BLaER1 (cell line): ENCODE data around the gene PITPNM2.

Experiments
- H3K27ac ChIP-seq: shearing (Covaris generic); formaldehyde crosslinking; 2 replicates; pipeline ENCODE4 v1.8.1; 2022
- H3K27me3 ChIP-seq: shearing (Covaris generic); formaldehyde crosslinking; 2 replicates; pipeline ENCODE4 v1.8.1; 2022
- H3K36me3 ChIP-seq: shearing (Covaris generic); formaldehyde crosslinking; 2 replicates; pipeline ENCODE4 v1.8.1; 2022
- H3K4me1 ChIP-seq: shearing (Covaris generic); formaldehyde crosslinking; 2 replicates; pipeline ENCODE4 v1.8.1; 2022
- H3K4me2 ChIP-seq: shearing (Covaris generic); formaldehyde crosslinking; 2 replicates; pipeline ENCODE4 v1.8.1; 2022
- H3K4me3 ChIP-seq: shearing (Covaris generic); formaldehyde crosslinking; 2 replicates; pipeline ENCODE4 v1.8.1; 2022
- H3K9ac ChIP-seq: shearing (Covaris generic); formaldehyde crosslinking; 2 replicates; pipeline ENCODE4 v1.8.1; 2022
- H3K9me3 ChIP-seq: shearing (Covaris generic); formaldehyde crosslinking; 2 replicates; pipeline ENCODE4 v1.8.1; 2022
- H4K20me1 ChIP-seq: shearing (Covaris generic); formaldehyde crosslinking; 2 replicates; pipeline ENCODE4 v1.8.1; 2022
- Cebpa-rat ChIP-seq: shearing (Covaris generic); IDR thresholded peaks from 2 replicates; pipeline ENCODE4 v1.8.1; 2022

The PITPNM2 gene

GRCh38 chr12:123127182-123127495 is 23.8 kb downstream of the PITPNM2 start:
- Histone ChIP-seq H3K4me1 (peaks cover 82% of the 10 kb centered on the region), H3K9ac (no peak overlapping the region), H3K4me2 (peak overlapping the region; percentile 57), H3K36me3 (no peaks in the 10 kb centered on the region), H3K4me3 (no peak overlapping the region), H4K20me1 (no peaks in the 10 kb centered on the region), H3K27ac (peak overlapping the region; percentile 37; the same call in 1 of the 2 replicates), H3K27me3 (no peaks in the 10 kb centered on the region), H3K9me3 (peaks cover 6% of the 10 kb centered on the region; the same call in 1 of the 2 replicates)
- no peak for TF ChIP-seq Cebpa-rat

- H3K36me3 ChIP-seq, result no peaks in the 10 kb centered on the region
- H3K4me3 ChIP-seq, result no peak overlapping the region
- H3K9ac ChIP-seq, result no peak overlapping the region
- peak overlapping the region; percentile 37 for H3K27ac ChIP-seq
- no peaks in the 10 kb centered on the region for H4K20me1 ChIP-seq
- peaks cover 82% of the 10 kb centered on the region for H3K4me1 ChIP-seq
- no peaks in the 10 kb centered on the region for H3K27me3 ChIP-seq
- H3K9me3 ChIP-seq, result peaks cover 6% of the 10 kb centered on the region; the same call in 1 of the 2 replicates
- TF ChIP-seq Cebpa-rat, result no peak
- peak overlapping the region; percentile 57 for H3K4me2 ChIP-seq
These were observed 24.4 kb downstream of the PITPNM2 start for GRCh38 chr12:123126294-123127181.

- H4K20me1 ChIP-seq, result no peaks in the 10 kb centered on the region; the same call in 1 of the 2 replicates
- no peak for TF ChIP-seq Cebpa-rat
- no peak overlapping the region for H3K9ac ChIP-seq
- peak overlapping the region; percentile 42 for H3K27ac ChIP-seq
- H3K9me3 ChIP-seq, result peaks cover 6% of the 10 kb centered on the region; the same call in 1 of the 2 replicates
- H3K4me2 ChIP-seq, result peak overlapping the region; percentile 75
- no peaks in the 10 kb centered on the region for H3K27me3 ChIP-seq
- H3K4me1 ChIP-seq, result peaks cover 74% of the 10 kb centered on the region
- no peak overlapping the region for H3K4me3 ChIP-seq
- peaks cover 7% of the 10 kb centered on the region; the same call in 1 of the 2 replicates for H3K36me3 ChIP-seq
These were observed 28.3 kb downstream of the PITPNM2 start for GRCh38 chr12:123122626-123123025.

GRCh38 chr12:123121670-123122069 is 29.2 kb downstream of the PITPNM2 start:
- Histone ChIP-seq H3K27me3 (no peaks in the 10 kb centered on the region), H3K36me3 (peaks cover 7% of the 10 kb centered on the region; the same call in 1 of the 2 replicates), H3K27ac (peak overlapping the region; percentile 76), H4K20me1 (no peaks in the 10 kb centered on the region; the same call in 1 of the 2 replicates), H3K9me3 (peaks cover 2% of the 10 kb centered on the region; the same call in 1 of the 2 replicates), H3K4me2 (peak overlapping the region; percentile 75), H3K9ac (no peak overlapping the region), H3K4me1 (peaks cover 68% of the 10 kb centered on the region), H3K4me3 (no peak overlapping the region)
- TF ChIP-seq Cebpa-rat, result no peak

GRCh38 chr12:123120452-123121166 is 30.3 kb downstream of the PITPNM2 start:
- H3K27ac ChIP-seq, result peak overlapping the region; percentile 76
- H3K4me1 ChIP-seq, result peaks cover 71% of the 10 kb centered on the region
- peak overlapping the region; percentile 75 for H3K4me2 ChIP-seq
- H3K36me3 ChIP-seq, result peaks cover 7% of the 10 kb centered on the region; the same call in 1 of the 2 replicates
- H3K9ac ChIP-seq, result peak overlapping the region; percentile 73
- no peak overlapping the region for H3K4me3 ChIP-seq
- H3K27me3 ChIP-seq, result no peaks in the 10 kb centered on the region
- peaks cover 11% of the 10 kb centered on the region; the same call in 1 of the 2 replicates for H4K20me1 ChIP-seq
- no peak for TF ChIP-seq Cebpa-rat
- H3K9me3 ChIP-seq, result no peaks in the 10 kb centered on the region

GRCh38 chr12:123119808-123120207 is 31.1 kb downstream of the PITPNM2 start:
- H3K9ac ChIP-seq, result no peak overlapping the region
- H3K4me1 ChIP-seq, result peaks cover 79% of the 10 kb centered on the region
- H3K4me3 ChIP-seq, result no peak overlapping the region
- peak overlapping the region; percentile 75 for H3K4me2 ChIP-seq
- TF ChIP-seq Cebpa-rat, result no peak
- peaks cover 18% of the 10 kb centered on the region; the same call in 1 of the 2 replicates for H4K20me1 ChIP-seq
- peak overlapping the region; percentile 76; the same call in 1 of the 2 replicates for H3K27ac ChIP-seq
- H3K36me3 ChIP-seq, result peaks cover 7% of the 10 kb centered on the region; the same call in 1 of the 2 replicates
- no peaks in the 10 kb centered on the region for H3K27me3 ChIP-seq
- no peaks in the 10 kb centered on the region for H3K9me3 ChIP-seq

GRCh38 chr12:123118497-123118896 is 32.4 kb downstream of the PITPNM2 start:
- H3K27ac ChIP-seq, result no peak overlapping the region
- no peak overlapping the region for H3K9ac ChIP-seq
- TF ChIP-seq Cebpa-rat, result no peak
- H3K4me3 ChIP-seq, result no peak overlapping the region
- peaks cover 25% of the 10 kb centered on the region; the same call in 1 of the 2 replicates for H4K20me1 ChIP-seq
- H3K27me3 ChIP-seq, result no peaks in the 10 kb centered on the region
- H3K4me1 ChIP-seq, result peaks cover 85% of the 10 kb centered on the region
- H3K36me3 ChIP-seq, result peaks cover 7% of the 10 kb centered on the region; the same call in 1 of the 2 replicates
- H3K4me2 ChIP-seq, result peak overlapping the region; percentile 75
- H3K9me3 ChIP-seq, result no peaks in the 10 kb centered on the region

- H3K4me2 ChIP-seq, result peak overlapping the region; percentile 43; the same call in 1 of the 2 replicates
These were observed 35.3 kb downstream of the PITPNM2 start for GRCh38 chr12:123115409-123116121.

More at GRCh38 chr12:123115409-123116121, 35.3 kb downstream of the PITPNM2 start:
- Histone ChIP-seq H3K9me3 (no peaks in the 10 kb centered on the region), H3K27me3 (peaks cover 16% of the 10 kb centered on the region), H3K27ac (0 out of 2 replicates have a peak overlapping the region, but pooled peaks have one; percentile 4), H3K36me3 (peaks cover 11% of the 10 kb centered on the region), H3K4me1 (peaks cover 85% of the 10 kb centered on the region), H3K9ac (no peak overlapping the region), H4K20me1 (peaks cover 43% of the 10 kb centered on the region; the same call in 1 of the 2 replicates), H3K4me3 (no peak overlapping the region)
- no peak for TF ChIP-seq Cebpa-rat
